Esophagus squamous epithelium (tissue), 5 donors: ENCODE data around the gene IMMP2L. TPM values are rescaled to one million over a fixed set of nuclear protein-coding genes. Genes with fewer than 3 reads are reported as not detected.

Experiments used
- DNase-seq: peaks from one replicate; lab custom pipeline; 2025; lab: John Stamatoyannopoulos, UW
- H3K27ac ChIP-seq, 4 donors: fragments of 200-600 bp; sonication (generic); one replicate each; pipeline ENCODE4 v1.5.1; 2016 to 2019; ENCODE audit warnings: mild to moderate bottlenecking in 1 of 4
- H3K27me3 ChIP-seq, 4 donors: fragments of 200-600 bp; sonication (generic); 1 replicate in 3 of 4; 2 replicates in 1 of 4; pipeline versions ENCODE4 v1.5.1 to v1.6.0; 2017 to 2021; ENCODE audit warnings: antibody characterized with exemption in 1 of 4
- H3K36me3 ChIP-seq, 3 donors: fragments of 200-600 bp; sonication (generic); one replicate each; pipeline ENCODE4 v1.5.1; 2016 to 2019
- H3K4me1 ChIP-seq, 3 donors: fragments of 200-600 bp; sonication (generic); one replicate each; pipeline ENCODE4 v1.5.1; 2017 to 2019
- H3K4me3 ChIP-seq, 4 donors: fragments of 200-600 bp; sonication (generic); 1 replicate in 3 of 4; 2 replicates in 1 of 4; pipeline ENCODE4 v1.5.1; 2016 to 2019; ENCODE audit warnings: mild to moderate bottlenecking in 2 of 4, moderate library complexity in 1 of 4
- H3K9me3 ChIP-seq, 3 donors: fragments of 200-600 bp; sonication (generic); one replicate each; pipeline ENCODE4 v1.5.1; 2016 to 2019
- CTCF ChIP-seq, 6 experiments: fragments of 450-650 bp in 4 of 6; fragments of 200-600 bp in 2 of 6; sonication (generic) in 2 of 6; IDR thresholded peaks; one replicate each; pipeline ENCODE4 v1.5.1; 2016 to 2019; ENCODE audit warnings: antibody characterized with exemption in 6 of 6, mild to moderate bottlenecking in 4 of 6, moderate library complexity in 4 of 6
- POLR2A ChIP-seq, 4 donors: fragments of 450-650 bp; IDR thresholded peaks; one replicate each; pipeline ENCODE4 v1.6.1; 2017; ENCODE audit warnings: antibody characterized with exemption in 4 of 4, mild to moderate bottlenecking in 4 of 4, moderate library complexity in 3 of 4
- WGBS, 2 donors: methylation state at CpG; one replicate each; pipeline ENCODE4 v1.1.5; 2018; 5-methylcytosine and 5-hydroxymethylcytosine counted together
- intact Hi-C: fragments of 100-400 bp; cut with DNase I; formaldehyde crosslinking; loops from one replicate; pipeline ENCODE4 v1.15.0; 2022
- small RNA-seq, 4 donors: library from RNA; depleted of rRNA; stranded (forward); fragments of <200 nt; gene quantifications; one replicate each; pipeline ENCODE3, GENCODE V24; 2016
- total RNA-seq, 4 donors: library from RNA; depleted of rRNA; stranded (reverse); fragments of >200 nt; gene quantifications; one replicate each; pipeline ENCODE4 v1.1.0, GENCODE V29; 2016
- donor health status: DM: yes; HTN: yes; CAD: no.

The IMMP2L gene
- total RNA-seq, 4 donors from 2014 or later: 1.6 to 21.7 (median 5.4) TPM

- H3K27ac ChIP-seq: no peak overlapping the region
- H3K27me3 ChIP-seq: no peaks in the 10 kb centered on the region
- no peaks in the 10 kb centered on the region for H3K4me1 ChIP-seq
- intact Hi-C loops: no loop called here
- no peak overlapping the region for H3K4me3 ChIP-seq
- no peak for TF ChIP-seq POLR2A (IDR thresholded peaks at IDR 0.05)
- no peak for TF ChIP-seq CTCF (IDR thresholded peaks at IDR 0.05)
- no peak for DNase-seq
- WGBS, 2 donors: 74 to 87% methylated on average over 3 of the region's 3 CpGs
- H3K9me3 ChIP-seq: no peaks in the 10 kb centered on the region
- no peaks in the 10 kb centered on the region for H3K36me3 ChIP-seq
These were observed 937.0 kb downstream of the IMMP2L start for GRCh38 chr7:110625294-110625693.

GRCh38 chr7:110623436-110623835 is 938.9 kb downstream of the IMMP2L start:
- no peaks in the 10 kb centered on the region for H3K9me3 ChIP-seq
- 80 to 87% methylated on average over 3 of the region's 3 CpGs for WGBS, 2 donors
- no peaks in the 10 kb centered on the region for H3K27me3 ChIP-seq
- intact Hi-C loops: no loop called here
- no peak for DNase-seq
- no peak overlapping the region for H3K27ac ChIP-seq
- H3K36me3 ChIP-seq: no peaks in the 10 kb centered on the region
- H3K4me1 ChIP-seq: no peaks in the 10 kb centered on the region
- H3K4me3 ChIP-seq: no peak overlapping the region
- TF ChIP-seq CTCF (IDR thresholded peaks at IDR 0.05) (no peak), POLR2A (IDR thresholded peaks at IDR 0.05) (no peak)

GRCh38 chr7:110621289-110621688 is 941.0 kb downstream of the IMMP2L start:
- no peaks in the 10 kb centered on the region for H3K4me1 ChIP-seq
- intact Hi-C loops: no loop called here
- WGBS, 2 donors: 89% methylated on average over 2 of the region's 2 CpGs

GRCh38 chr7:110620110-110620735 is 942.1 kb downstream of the IMMP2L start:
- intact Hi-C loops: no loop called here
- H3K27me3 ChIP-seq: no peaks in the 10 kb centered on the region
- no peak overlapping the region for H3K4me3 ChIP-seq
- H3K27ac ChIP-seq: no peak overlapping the region
- no peak for DNase-seq
- WGBS, 2 donors: 75 to 78% methylated on average over 5 to 7 of the region's 7 CpGs
- no peaks in the 10 kb centered on the region for H3K36me3 ChIP-seq
- H3K4me1 ChIP-seq: no peaks in the 10 kb centered on the region
- TF ChIP-seq CTCF (IDR thresholded peaks at IDR 0.05) (no peak), POLR2A (IDR thresholded peaks at IDR 0.05) (no peak)
- no peaks in the 10 kb centered on the region for H3K9me3 ChIP-seq

More at GRCh38 chr7:110621289-110621688, 941.0 kb downstream of the IMMP2L start:
- no peak for DNase-seq
- Histone ChIP-seq H3K4me3 (no peak overlapping the region), H3K27ac (no peak overlapping the region), H3K9me3 (no peaks in the 10 kb centered on the region), H3K36me3 (no peaks in the 10 kb centered on the region), H3K27me3 (no peaks in the 10 kb centered on the region)
- TF ChIP-seq POLR2A (IDR thresholded peaks at IDR 0.05) (no peak), CTCF (IDR thresholded peaks at IDR 0.05) (no peak)

Small RNA genes lying within 50 kb of the gene (small RNA-seq; reads per million reads assigned to genes)
- gene AC003989.2: 0 reads per million in 4 donors
